DND-41 (cell line): ENCODE results near the gene KITLG.

Experiments
- ATAC-seq: fragments of 200-7000 bp; cut with Tn5 transposase; 3 replicates; pipeline ENCODE4 v1.9.1; 2021; ENCODE audit warnings: low read depth; ENCODE audit not compliant: insufficient read depth
- DNase-seq: peaks from one replicate; pipeline ENCODE4 v3.0.0-alpha.2; 2020
- H2AFZ ChIP-seq: 2 replicates; pipeline ENCODE4 v1.6.0; 2012; ENCODE audit warnings: low read depth, low read length
- H3K27ac ChIP-seq: 2 replicates; pipeline ENCODE4 v1.5.1; 2012; ENCODE audit warnings: low read length, inconsistent platforms
- H3K27me3 ChIP-seq: fragments of 200-600 bp; sonication (generic); 2 replicates; pipeline ENCODE4 v1.6.0; 2012; ENCODE audit warnings: low read length, mild to moderate bottlenecking, inconsistent platforms; ENCODE audit not compliant: insufficient read depth, poor library complexity
- H3K36me3 ChIP-seq: 2 replicates; pipeline ENCODE4 v1.5.1; 2012; ENCODE audit warnings: low read length, inconsistent platforms; ENCODE audit not compliant: insufficient read depth
- H3K4me1 ChIP-seq: 2 replicates; pipeline ENCODE4 v1.5.1; 2012; ENCODE audit warnings: mild to moderate bottlenecking, low read length; ENCODE audit not compliant: insufficient read depth
- H3K4me2 ChIP-seq: 2 replicates; pipeline ENCODE4 v1.6.0; 2012; ENCODE audit warnings: mild to moderate bottlenecking, moderate library complexity, low read length, inconsistent platforms; ENCODE audit not compliant: insufficient read depth
- H3K4me3 ChIP-seq, 2 experiments: fragments of 200-600 bp in 1 of 2; shearing (Covaris generic) in 1 of 2; 2 replicates each; pipeline ENCODE4 v1.5.1; 2012 to 2016; ENCODE audit warnings: inconsistent platforms in 2 of 2, low read length in 2 of 2, mild to moderate bottlenecking in 2 of 2, low read depth in 1 of 2, moderate library complexity in 1 of 2
- H3K79me2 ChIP-seq: 2 replicates; pipeline ENCODE4 v1.6.0; 2012; ENCODE audit warnings: low read length, inconsistent platforms; ENCODE audit not compliant: insufficient read depth
- H3K9ac ChIP-seq: 2 replicates; pipeline ENCODE4 v1.6.0; 2012; ENCODE audit warnings: low read depth, mild to moderate bottlenecking, inconsistent platforms, low read length, moderate library complexity
- H3K9me3 ChIP-seq: 2 replicates; pipeline ENCODE4 v1.5.1; 2012; ENCODE audit warnings: low read length, moderate library complexity, mild to moderate bottlenecking, inconsistent platforms; ENCODE audit not compliant: insufficient read depth, severe bottlenecking
- H4K20me1 ChIP-seq: 2 replicates; pipeline ENCODE4 v1.6.0; 2012; ENCODE audit warnings: low read length; ENCODE audit not compliant: insufficient read depth
- CTCF ChIP-seq: IDR thresholded peaks from 2 replicates; pipeline ENCODE4 v1.5.1; 2012; ENCODE audit warnings: borderline replicate concordance, low read length, moderate library complexity, mild to moderate bottlenecking; ENCODE audit not compliant: poor library complexity, severe bottlenecking; ENCODE audit errors: extremely low read depth
- EZH2 ChIP-seq: IDR thresholded peaks from 3 replicates; pipeline ENCODE4 v1.6.1; 2012; ENCODE audit warnings: borderline replicate concordance, low read depth, mild to moderate bottlenecking, moderate library complexity, low read length, inconsistent platforms; ENCODE audit not compliant: severe bottlenecking

KITLG gene

GRCh38 chr12:88458327-88458726 lies 121.9 kb downstream of the KITLG start:
- Histone ChIP-seq H3K9me3 (no peaks in the 10 kb centered on the region), H3K36me3 (no peaks in the 10 kb centered on the region), H3K4me2 (no peak overlapping the region), H3K27me3 (no peaks in the 10 kb centered on the region), H3K9ac (no peak overlapping the region), H3K79me2 (no peaks in the 10 kb centered on the region), H2AFZ (no peak overlapping the region), H4K20me1 (no peaks in the 10 kb centered on the region), H3K4me3 (no peak overlapping the region), H3K4me1 (no peaks in the 10 kb centered on the region), H3K27ac (no peak overlapping the region)
- TF ChIP-seq EZH2: no peak
- no peak for TF ChIP-seq CTCF
- ATAC-seq: no peak
- no peak for DNase-seq

DNA sequence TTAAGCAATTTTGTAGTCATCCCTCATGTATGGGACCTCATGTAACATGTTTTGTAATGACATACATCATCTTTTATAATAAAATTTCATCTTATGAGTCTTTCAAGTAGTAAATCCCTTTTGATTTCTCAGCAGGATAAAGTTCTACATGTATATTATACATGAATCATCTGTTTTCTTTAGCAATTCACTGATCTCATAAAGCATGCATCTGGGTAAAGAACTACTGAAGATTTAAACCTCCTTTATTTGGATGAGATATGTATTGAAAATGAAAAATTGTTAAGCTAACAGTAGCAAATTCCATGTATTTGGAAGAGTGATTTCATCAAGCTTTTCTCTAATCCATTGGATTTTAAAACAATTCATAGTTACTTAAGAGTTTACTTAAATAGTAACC lies 126.9 kb downstream of the KITLG start:
- no peak overlapping the region for H3K4me3 ChIP-seq
- no peak for TF ChIP-seq CTCF
- no peaks in the 10 kb centered on the region for H3K79me2 ChIP-seq
- H3K4me1 ChIP-seq: no peaks in the 10 kb centered on the region
- H3K36me3 ChIP-seq: no peaks in the 10 kb centered on the region
- no peak overlapping the region for H3K27ac ChIP-seq
- no peak for ATAC-seq
- H3K9ac ChIP-seq: no peak overlapping the region
- no peaks in the 10 kb centered on the region for H4K20me1 ChIP-seq
- no peak overlapping the region for H2AFZ ChIP-seq
- H3K9me3 ChIP-seq: no peaks in the 10 kb centered on the region
- no peak for DNase-seq
- H3K27me3 ChIP-seq: no peaks in the 10 kb centered on the region
- no peak overlapping the region for H3K4me2 ChIP-seq

- no peaks in the 10 kb centered on the region for H4K20me1 ChIP-seq
- no peaks in the 10 kb centered on the region for H3K36me3 ChIP-seq
- H3K27ac ChIP-seq: no peak overlapping the region
- H2AFZ ChIP-seq: no peak overlapping the region
- H3K9me3 ChIP-seq: no peaks in the 10 kb centered on the region
- ATAC-seq (no peak), DNase-seq (no peak)
- H3K79me2 ChIP-seq: no peaks in the 10 kb centered on the region
- H3K4me3 ChIP-seq: no peak overlapping the region
- no peak overlapping the region for H3K9ac ChIP-seq
- no peak overlapping the region for H3K4me2 ChIP-seq
- H3K27me3 ChIP-seq: no peaks in the 10 kb centered on the region
- no peaks in the 10 kb centered on the region for H3K4me1 ChIP-seq
- no peak for TF ChIP-seq EZH2
- no peak for TF ChIP-seq CTCF
Measured at GRCh38 chr12:88451205-88451604, 129.1 kb downstream of the KITLG start.

DNA sequence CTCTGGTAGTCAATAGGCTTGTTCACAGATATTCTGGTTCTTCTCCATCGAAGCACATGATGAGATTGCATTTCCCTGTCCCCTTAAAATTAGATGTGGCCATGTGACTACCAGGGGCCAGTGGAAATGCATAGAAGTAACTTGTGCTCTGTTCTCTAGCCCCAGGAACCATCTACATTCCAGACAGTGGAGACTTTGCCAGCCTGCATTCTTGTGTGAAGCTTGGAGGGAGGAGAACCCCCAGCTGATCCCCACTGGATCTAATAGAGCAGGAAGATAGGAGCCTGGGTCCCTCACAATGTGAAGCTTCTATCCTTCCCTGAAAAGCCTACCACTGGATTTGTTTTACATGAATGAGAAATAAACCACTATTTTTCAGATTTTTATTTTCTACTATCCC lies 130.1 kb downstream of the KITLG start:
- H3K27ac ChIP-seq: no peak overlapping the region
- DNase-seq: no peak
- no peaks in the 10 kb centered on the region for H3K27me3 ChIP-seq
- no peaks in the 10 kb centered on the region for H3K79me2 ChIP-seq
- no peaks in the 10 kb centered on the region for H3K4me1 ChIP-seq
- no peak overlapping the region for H3K4me2 ChIP-seq
- H3K36me3 ChIP-seq: no peaks in the 10 kb centered on the region
- no peaks in the 10 kb centered on the region for H4K20me1 ChIP-seq
- no peak overlapping the region for H3K4me3 ChIP-seq
- ATAC-seq: no peak
- TF ChIP-seq EZH2: no peak
- H2AFZ ChIP-seq: no peak overlapping the region
- H3K9me3 ChIP-seq: no peaks in the 10 kb centered on the region
- H3K9ac ChIP-seq: no peak overlapping the region
